Esophagus (tissue), 2 donors: ENCODE results near the gene TMEM238L. TPM values are rescaled to one million over a fixed set of nuclear protein-coding genes. Genes with fewer than 3 reads are reported as not detected.

Experiments used
- H3K27ac ChIP-seq, 2 donors: one replicate each; pipeline ENCODE4 v1.5.1; 2013; ENCODE audit warnings: low read depth in 2 of 2, mild to moderate bottlenecking in 2 of 2, inconsistent platforms in 1 of 2, low read length in 1 of 2, moderate library complexity in 1 of 2
- H3K27me3 ChIP-seq, 2 donors: one replicate each; pipeline ENCODE4 v1.6.1; 2013; ENCODE audit warnings: low read length in 2 of 2, control low read depth in 1 of 2, mild to moderate bottlenecking in 1 of 2; ENCODE audit not compliant: insufficient read depth in 2 of 2, control insufficient read depth in 1 of 2
- H3K36me3 ChIP-seq, 2 donors: one replicate each; pipeline ENCODE4 v1.6.1; 2013; ENCODE audit warnings: low read length in 1 of 2; ENCODE audit not compliant: control insufficient read depth in 2 of 2, insufficient read depth in 2 of 2
- H3K4me1 ChIP-seq, 2 donors: one replicate each; pipeline ENCODE4 v1.6.1; 2013; ENCODE audit warnings: low read length in 1 of 2; ENCODE audit not compliant: control insufficient read depth in 2 of 2, insufficient read depth in 2 of 2
- H3K4me3 ChIP-seq, 2 donors: one replicate each; pipeline ENCODE4 v1.5.1; 2013; ENCODE audit warnings: low read length in 2 of 2, mild to moderate bottlenecking in 2 of 2, low read depth in 1 of 2, moderate library complexity in 1 of 2
- H3K9me3 ChIP-seq, 2 donors: one replicate each; pipeline ENCODE4 v1.6.1; 2013; ENCODE audit warnings: mild to moderate bottlenecking in 2 of 2, low read depth in 1 of 2, low read length in 1 of 2, moderate library complexity in 1 of 2; ENCODE audit not compliant: control insufficient read depth in 2 of 2, insufficient read depth in 1 of 2
- WGBS, 2 donors: extraction: QIAGEN DNeasy Blood & Tissue Kit; methylation state at CpG; one replicate each; pipeline ENCODE4 v1.1.7; 2013; 5-methylcytosine and 5-hydroxymethylcytosine counted together
- polyA plus RNA-seq, 2 donors: library from polyadenylated mRNA; stranded (reverse); fragments of 200-250 nt; gene quantifications; one replicate each; pipeline ENCODE4 v1.2.3, GENCODE V29; 2013
- donor health status: healthy with polysubstance abuse.
- donor health status: Bipolar disorder and iron deficiency.

TMEM238L gene
- polyA plus RNA-seq, 2 donors, result 3.8 to 8.1 TPM

DNA sequence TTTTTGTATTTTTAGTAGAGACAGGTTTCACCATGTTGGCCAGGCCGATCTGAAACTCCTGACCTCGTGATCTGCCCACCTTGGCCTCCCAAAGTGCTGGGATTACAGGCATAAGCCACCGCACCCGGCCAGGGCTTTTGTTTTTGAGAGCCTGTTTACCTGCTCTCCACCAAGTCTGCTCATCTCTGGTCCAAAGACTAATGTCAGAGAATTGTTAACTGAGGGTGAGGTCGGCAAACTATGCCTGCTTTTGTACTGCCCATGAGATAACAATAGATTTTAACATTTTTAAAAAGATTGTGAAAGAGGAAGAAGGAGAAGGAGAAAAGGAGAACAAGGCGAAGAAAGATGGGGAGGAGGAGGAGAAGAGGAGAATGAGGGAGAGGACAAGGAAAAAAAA lies 26.0 kb downstream of the TMEM238L start:
- no peaks in the 10 kb centered on the region for H3K4me1 ChIP-seq
- 63 to 77% methylated on average over 6 of the region's 6 CpGs for WGBS, 2 donors
- no peaks in the 10 kb centered on the region for H3K9me3 ChIP-seq
- no peaks in the 10 kb centered on the region for H3K27me3 ChIP-seq
- H3K4me3 ChIP-seq, result no peak overlapping the region
- no peaks in the 10 kb centered on the region for H3K36me3 ChIP-seq
- no peak overlapping the region for H3K27ac ChIP-seq

DNA sequence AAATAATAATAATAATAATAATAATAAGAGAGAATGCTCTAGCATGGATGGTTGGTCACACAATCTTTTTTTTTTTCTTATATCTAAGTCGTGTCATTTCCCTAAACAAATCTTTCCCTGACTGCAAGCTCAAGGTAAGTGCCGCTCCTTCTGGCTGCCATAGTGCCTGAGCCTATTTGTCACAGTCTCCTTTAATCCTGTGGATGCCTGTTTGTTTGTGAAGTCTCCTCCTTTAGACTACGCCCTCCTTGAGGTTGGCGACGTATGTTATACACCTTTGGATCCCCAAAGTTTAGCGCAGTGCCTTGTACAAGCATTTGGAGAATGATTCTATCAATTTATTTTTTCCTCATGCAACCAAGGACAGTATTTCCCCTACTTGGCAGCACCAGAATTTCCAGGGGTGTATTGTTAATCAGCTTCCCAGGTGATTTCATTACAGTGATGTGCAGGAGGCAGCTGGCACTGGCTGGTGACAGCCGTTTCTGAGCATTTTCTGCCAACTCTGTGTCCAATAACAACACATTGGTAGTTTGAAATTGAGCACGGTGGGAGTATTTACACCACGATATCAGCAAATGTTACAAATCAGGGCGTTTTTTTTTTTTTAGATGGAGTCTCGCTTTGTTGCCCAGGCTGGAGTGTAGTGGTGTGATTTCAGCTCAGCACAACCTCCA lies 26.6 kb downstream of the TMEM238L start:
- no peaks in the 10 kb centered on the region for H3K27me3 ChIP-seq
- no peaks in the 10 kb centered on the region for H3K4me1 ChIP-seq
- WGBS, 2 donors, result 79 to 82% methylated on average over 11 of the region's 11 CpGs
- no peak overlapping the region for H3K4me3 ChIP-seq
- H3K27ac ChIP-seq, result peak overlapping the region in 1 of 2 donors; percentile 31
- no peaks in the 10 kb centered on the region for H3K36me3 ChIP-seq
- no peaks in the 10 kb centered on the region for H3K9me3 ChIP-seq

DNA sequence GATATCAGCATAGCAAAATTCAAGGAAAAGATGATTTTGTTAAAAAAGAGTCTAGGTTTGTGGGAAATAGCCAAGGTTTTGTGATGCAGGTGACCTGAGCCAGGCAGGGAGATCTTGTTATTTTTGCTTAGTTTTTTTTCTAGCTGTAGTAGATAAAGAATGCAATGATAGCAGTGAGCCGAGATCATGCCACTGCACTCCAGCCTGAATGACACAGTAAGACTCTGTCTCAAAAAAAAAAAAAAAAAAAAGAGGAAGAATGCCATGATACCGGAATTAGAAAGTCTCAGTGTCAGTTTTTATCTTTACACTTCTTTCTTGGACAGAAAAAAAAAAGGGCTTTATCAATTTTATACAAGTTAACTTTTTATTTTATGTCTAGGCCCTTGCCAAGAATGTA lies 27.5 kb downstream of the TMEM238L start:
- no peak overlapping the region for H3K4me3 ChIP-seq
- no peaks in the 10 kb centered on the region for H3K9me3 ChIP-seq
- 53 to 68% methylated on average over 2 of the region's 2 CpGs for WGBS, 2 donors
- no peaks in the 10 kb centered on the region for H3K4me1 ChIP-seq
- no peak overlapping the region for H3K27ac ChIP-seq
- no peaks in the 10 kb centered on the region for H3K36me3 ChIP-seq
- H3K27me3 ChIP-seq, result no peaks in the 10 kb centered on the region

DNA sequence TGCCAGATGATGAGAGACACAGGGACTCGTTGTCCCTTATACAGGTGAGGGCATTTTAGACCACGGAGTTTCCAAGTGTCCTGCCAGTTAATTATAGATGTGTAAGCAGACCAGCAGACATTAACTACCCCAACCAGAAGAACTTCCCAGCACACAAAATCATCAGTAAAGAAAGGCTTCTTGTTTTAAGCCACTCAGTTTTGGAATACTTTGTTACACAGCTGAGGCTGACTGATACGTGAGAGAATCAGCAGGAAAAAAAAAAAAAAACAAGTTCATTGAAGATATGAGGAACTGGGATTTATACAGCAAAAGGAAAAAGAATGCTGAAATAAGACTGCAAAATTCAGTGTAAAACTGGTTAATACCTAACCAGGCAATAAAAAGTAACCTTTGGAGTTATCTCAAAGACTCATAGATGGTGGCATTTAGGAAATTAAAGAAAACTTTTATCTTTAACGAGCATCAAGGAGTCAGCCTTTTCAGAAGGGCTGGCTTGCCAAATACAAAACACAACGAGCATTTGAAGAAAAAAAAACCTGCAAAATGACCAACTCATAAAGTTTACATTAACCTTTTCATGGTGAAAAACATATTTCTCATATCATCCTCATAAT lies 28.1 kb downstream of the TMEM238L start:
- Histone ChIP-seq H3K27ac (no peak overlapping the region), H3K9me3 (no peaks in the 10 kb centered on the region), H3K36me3 (no peaks in the 10 kb centered on the region), H3K4me1 (no peaks in the 10 kb centered on the region), H3K27me3 (no peaks in the 10 kb centered on the region), H3K4me3 (no peak overlapping the region)
- WGBS, 2 donors, result 59 to 81% methylated on average over 5 of the region's 5 CpGs

DNA sequence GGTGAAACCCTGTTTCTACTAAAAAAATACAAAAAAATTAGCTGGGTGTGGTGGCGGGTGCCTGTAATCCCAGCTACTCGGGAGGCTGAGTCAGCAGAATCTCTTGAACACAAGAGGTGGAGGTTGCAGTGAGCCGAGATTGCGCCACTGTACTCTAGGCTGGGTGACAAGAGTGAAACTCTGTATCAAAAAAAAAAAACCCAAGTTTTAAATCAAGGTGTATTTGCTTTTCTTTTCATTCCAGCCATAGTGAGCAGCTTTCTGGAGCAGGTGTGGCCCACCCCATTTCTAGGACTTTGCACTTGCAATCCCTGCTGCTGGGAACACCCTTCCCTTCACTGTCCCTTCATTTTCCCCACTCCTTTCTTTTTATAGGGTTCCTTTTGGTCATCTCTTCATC lies 28.8 kb downstream of the TMEM238L start:
- 68 to 80% methylated on average over 4 of the region's 4 CpGs for WGBS, 2 donors
- H3K4me1 ChIP-seq, result no peaks in the 10 kb centered on the region
- no peaks in the 10 kb centered on the region for H3K9me3 ChIP-seq
- no peak overlapping the region for H3K27ac ChIP-seq
- no peaks in the 10 kb centered on the region for H3K27me3 ChIP-seq
- H3K4me3 ChIP-seq, result no peak overlapping the region
- H3K36me3 ChIP-seq, result no peaks in the 10 kb centered on the region

DNA sequence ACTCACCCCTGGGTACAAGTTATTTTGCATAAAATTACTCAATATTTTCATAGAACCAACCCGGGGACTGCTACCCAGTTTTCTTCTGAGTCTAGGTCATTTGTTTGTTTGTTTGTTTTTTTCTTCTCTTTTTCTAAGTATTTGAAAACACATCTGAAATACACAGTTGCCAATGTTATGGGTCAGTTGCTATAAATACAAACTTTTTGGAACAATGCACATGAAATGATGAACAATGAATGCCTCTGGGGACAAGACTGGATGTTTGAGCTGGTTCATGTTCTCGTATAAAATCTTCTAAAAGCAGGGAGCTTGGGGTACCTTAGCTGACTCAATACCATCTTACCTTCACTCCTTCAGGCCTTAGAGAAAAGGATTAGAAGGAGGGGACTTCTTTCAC lies 30.5 kb downstream of the TMEM238L start:
- Histone ChIP-seq H3K27ac (peak overlapping the region in 1 of 2 donors; percentile 44), H3K36me3 (no peaks in the 10 kb centered on the region), H3K27me3 (no peaks in the 10 kb centered on the region), H3K4me1 (no peaks in the 10 kb centered on the region), H3K9me3 (no peaks in the 10 kb centered on the region), H3K4me3 (no peak overlapping the region)
- 26 to 50% methylated on average over 2 of the region's 2 CpGs for WGBS, 2 donors

DNA sequence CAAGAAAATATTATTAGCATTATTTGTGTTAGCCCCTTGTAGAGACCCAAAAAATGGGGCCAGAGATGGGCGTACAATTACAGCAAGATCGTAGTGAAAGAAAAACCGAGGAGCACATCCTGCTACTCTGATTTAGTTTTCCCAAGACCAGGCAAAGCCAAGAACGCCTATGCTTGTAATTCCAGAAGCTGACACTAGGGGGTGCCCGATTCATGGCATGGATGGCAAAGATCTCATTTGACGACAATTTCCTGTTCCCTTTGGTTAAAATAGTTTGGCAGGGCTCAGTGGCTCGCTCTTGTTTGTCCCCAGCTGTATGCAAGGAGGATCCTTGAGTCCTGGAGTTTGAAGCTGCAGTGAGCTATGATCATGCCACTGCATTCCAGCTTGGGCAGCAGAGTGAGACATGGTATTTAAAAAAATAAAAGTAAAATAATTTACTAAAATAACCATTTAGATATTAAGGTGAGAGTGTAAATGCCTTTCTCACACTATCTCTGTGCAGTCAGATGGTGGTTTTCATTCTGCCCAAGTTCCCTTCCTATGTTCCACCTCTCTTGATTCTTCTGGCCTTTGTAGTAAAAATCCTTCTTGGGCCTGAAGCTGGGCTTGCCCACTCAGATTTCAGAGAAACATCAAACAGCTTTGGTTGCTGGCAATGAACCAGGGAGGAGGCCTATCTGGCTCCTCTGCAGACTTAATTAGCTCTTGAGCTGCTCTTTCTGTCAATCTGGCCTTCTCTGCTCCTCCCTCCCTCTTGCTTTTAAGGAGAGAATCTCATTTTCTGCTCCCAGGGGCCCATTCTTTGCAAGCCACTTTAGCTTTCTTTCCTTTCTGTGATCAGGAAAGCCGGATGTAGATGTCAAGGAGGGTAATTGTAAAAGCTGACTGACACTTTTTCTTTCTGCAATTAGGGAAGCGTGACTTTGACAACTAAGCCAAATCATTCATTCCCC lies 31.2 kb downstream of the TMEM238L start:
- Histone ChIP-seq H3K9me3 (no peaks in the 10 kb centered on the region), H3K36me3 (no peaks in the 10 kb centered on the region), H3K4me1 (no peaks in the 10 kb centered on the region), H3K27ac (peak overlapping the region in 1 of 2 donors; percentile 32), H3K4me3 (no peak overlapping the region), H3K27me3 (no peaks in the 10 kb centered on the region)
- WGBS, 2 donors, result 36 to 41% methylated on average over 9 of the region's 9 CpGs

DNA sequence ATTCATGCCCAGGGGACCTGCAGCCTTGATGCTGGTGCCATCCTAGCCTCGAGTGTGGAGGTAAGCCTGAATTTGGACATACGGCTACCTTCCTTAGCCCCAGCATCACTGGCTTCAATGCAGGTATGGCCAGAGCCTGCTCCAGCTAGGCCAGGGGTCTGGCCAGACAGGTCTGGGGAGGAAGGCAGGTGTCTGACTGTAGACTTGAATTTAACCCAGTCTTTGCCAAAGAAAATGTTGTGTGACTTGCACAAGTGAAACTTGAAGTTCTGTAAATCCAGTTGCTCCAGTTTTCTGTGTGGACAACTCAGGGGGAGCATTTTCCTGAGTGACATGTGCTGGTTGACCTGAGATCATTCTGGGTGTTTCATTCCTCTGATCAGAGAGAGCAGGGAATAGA lies 32.8 kb downstream of the TMEM238L start:
- WGBS, 2 donors, result 73 to 80% methylated on average over 2 of the region's 2 CpGs
- peak overlapping the region in 1 of 2 donors; percentile 53 for H3K27ac ChIP-seq

DNA sequence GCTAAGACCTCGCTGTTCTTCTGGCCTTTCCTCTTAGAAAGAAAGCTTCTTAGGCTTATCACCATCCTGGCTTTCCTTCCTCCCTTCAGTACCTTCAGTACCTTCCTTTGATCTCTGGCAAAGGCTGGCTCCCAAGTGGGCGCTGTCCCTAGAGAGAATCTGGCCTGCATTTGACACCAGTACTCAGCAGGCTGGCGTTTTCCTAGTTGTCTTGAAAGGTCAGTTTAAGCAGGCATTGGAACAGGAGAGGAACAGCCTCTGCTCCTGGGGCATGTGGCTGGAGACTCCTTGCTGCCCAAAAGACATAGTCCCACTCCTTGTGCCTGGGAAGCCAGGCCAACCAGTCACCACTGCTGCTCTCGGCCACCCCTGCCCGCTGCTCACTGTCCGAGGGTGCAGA lies 34.1 kb downstream of the TMEM238L start:
- H3K9me3 ChIP-seq, result peaks cover 0 to 1% of the 10 kb centered on the region in 2 donors
- H3K4me3 ChIP-seq, result no peak overlapping the region
- no peaks in the 10 kb centered on the region for H3K4me1 ChIP-seq
- no peaks in the 10 kb centered on the region for H3K36me3 ChIP-seq
- H3K27me3 ChIP-seq, result no peaks in the 10 kb centered on the region
- 83 to 87% methylated on average over 6 of the region's 6 CpGs for WGBS, 2 donors
- H3K27ac ChIP-seq, result no peak overlapping the region

More for the DNA sequence above, 32.8 kb downstream of the TMEM238L start:
- H3K4me1 ChIP-seq, result no peaks in the 10 kb centered on the region
- no peak overlapping the region for H3K4me3 ChIP-seq
- no peaks in the 10 kb centered on the region for H3K36me3 ChIP-seq
- H3K27me3 ChIP-seq, result no peaks in the 10 kb centered on the region
- H3K9me3 ChIP-seq, result peaks cover 0 to under 1% of the 10 kb centered on the region in 2 donors
